ENCODE data around the gene EEF1E1.

- no peak for TF ChIP-seq POLR2A (IDR thresholded peaks at IDR 0.05)
- TF ChIP-seq CTCF (IDR thresholded peaks at IDR 0.05) = no peak
Measured at GRCh38 chr6:8069631-8070284, 32.6 kb downstream of the EEF1E1 start.
